ENCODE data around the gene TMEM185A. TPM values are rescaled to one million over a fixed set of nuclear protein-coding genes. Genes with fewer than 3 reads are reported as not detected.

TMEM185A gene
- total RNA-seq, 1 donor from 2014 or later: 32.5 TPM

DNA sequence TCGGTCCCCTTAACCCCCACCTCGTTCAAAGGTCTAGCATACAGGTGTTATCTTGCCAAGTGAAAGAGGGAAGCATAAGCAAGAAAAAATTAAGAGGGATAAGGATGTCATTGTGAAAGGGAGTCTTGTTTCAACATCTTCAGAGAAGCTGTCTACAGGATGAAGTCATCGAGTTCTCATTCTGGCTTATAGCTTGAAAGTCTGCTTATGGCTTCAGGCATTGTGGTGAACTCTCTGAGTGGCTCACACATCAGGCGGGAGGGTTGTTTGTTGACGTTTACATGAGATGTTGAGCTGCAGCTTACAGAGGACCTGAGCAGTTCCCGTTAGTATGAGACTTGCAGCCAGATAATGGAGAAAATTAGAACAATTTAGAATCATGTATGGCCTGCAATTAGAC lies 60.9 kb downstream of the TMEM185A start:
- H3K4me3 ChIP-seq (ENCODE audit: insufficient read depth, low read depth, low read length): no peak overlapping the region
- H3K27me3 ChIP-seq (ENCODE audit: insufficient read depth, low read length): no peaks in the 10 kb centered on the region

DNA sequence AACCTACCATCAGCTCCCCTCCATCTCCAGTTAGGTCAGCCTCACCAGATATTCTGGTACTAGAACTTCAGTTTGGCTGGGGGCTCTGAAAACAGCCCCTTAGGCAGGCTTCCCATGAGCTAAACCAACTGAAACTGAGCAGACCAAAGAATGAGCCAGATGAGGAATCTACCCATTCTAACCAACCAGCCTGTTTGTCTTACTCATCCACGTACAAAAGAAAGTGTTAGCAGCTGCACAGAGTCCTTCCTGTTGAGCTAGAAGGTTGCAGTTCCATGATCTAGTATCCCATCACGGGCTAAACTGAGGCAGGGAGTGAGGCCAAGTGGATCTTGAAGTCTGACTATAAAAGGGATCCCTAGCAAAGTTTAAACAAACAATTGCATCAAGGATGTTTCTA lies 61.8 kb downstream of the TMEM185A start:
- Mint-ChIP-seq H3K4me1 (ENCODE audit: low read depth, unreplicated experiment) (peaks cover 10% of the 10 kb centered on the region), H3K36me3 (ENCODE audit: low read depth, unreplicated experiment) (no peaks in the 10 kb centered on the region), H3K27me3 (ENCODE audit: low read depth, unreplicated experiment) (no peaks in the 10 kb centered on the region), H3K9me3 (ENCODE audit: unreplicated experiment) (no peaks in the 10 kb centered on the region), H3K4me3 (ENCODE audit: unreplicated experiment) (no peak overlapping the region), H3K27ac (ENCODE audit: unreplicated experiment) (no peak overlapping the region)
- H3K79me2 ChIP-seq (ENCODE audit: insufficient read depth, low read length): no peaks in the 10 kb centered on the region
- no peak overlapping the region for H3K27ac ChIP-seq (ENCODE audit: low read depth, low read length)
- H3K27me3 ChIP-seq (ENCODE audit: insufficient read depth, low read length): no peaks in the 10 kb centered on the region
- no peak overlapping the region for H3K4me3 ChIP-seq (ENCODE audit: insufficient read depth, low read depth, low read length)
- FAIRE-seq (peak; percentile 94), DNase-seq (ENCODE audit: low read depth) (no peak)
- no peaks in the 10 kb centered on the region for H3K9me3 ChIP-seq (ENCODE audit: insufficient read depth, low read depth, low read length)
- H3K4me2 ChIP-seq (ENCODE audit: low read length): no peak overlapping the region
- H2AFZ ChIP-seq (ENCODE audit: low read depth, low read length): no peak overlapping the region
- no peaks in the 10 kb centered on the region for H3K36me3 ChIP-seq (ENCODE audit: insufficient read depth, low read length)
- no peaks in the 10 kb centered on the region for H4K20me1 ChIP-seq (ENCODE audit: insufficient read depth, low read length)
- TF ChIP-seq EZH2 (IDR thresholded peaks at IDR 0.05; ENCODE audit: insufficient read depth, low read length): no peak
- TF ChIP-seq, protein P1, sequence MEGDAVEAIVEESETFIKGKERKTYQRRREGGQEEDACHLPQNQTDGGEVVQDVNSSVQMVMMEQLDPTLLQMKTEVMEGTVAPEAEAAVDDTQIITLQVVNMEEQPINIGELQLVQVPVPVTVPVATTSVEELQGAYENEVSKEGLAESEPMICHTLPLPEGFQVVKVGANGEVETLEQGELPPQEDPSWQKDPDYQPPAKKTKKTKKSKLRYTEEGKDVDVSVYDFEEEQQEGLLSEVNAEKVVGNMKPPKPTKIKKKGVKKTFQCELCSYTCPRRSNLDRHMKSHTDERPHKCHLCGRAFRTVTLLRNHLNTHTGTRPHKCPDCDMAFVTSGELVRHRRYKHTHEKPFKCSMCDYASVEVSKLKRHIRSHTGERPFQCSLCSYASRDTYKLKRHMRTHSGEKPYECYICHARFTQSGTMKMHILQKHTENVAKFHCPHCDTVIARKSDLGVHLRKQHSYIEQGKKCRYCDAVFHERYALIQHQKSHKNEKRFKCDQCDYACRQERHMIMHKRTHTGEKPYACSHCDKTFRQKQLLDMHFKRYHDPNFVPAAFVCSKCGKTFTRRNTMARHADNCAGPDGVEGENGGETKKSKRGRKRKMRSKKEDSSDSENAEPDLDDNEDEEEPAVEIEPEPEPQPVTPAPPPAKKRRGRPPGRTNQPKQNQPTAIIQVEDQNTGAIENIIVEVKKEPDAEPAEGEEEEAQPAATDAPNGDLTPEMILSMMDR (IDR thresholded peaks at IDR 0.05; ENCODE audit: insufficient read depth, low read depth, low read length): no peak
- no peaks in the 10 kb centered on the region for H3K4me1 ChIP-seq (ENCODE audit: insufficient read depth, low read length)
- no peak overlapping the region for H3K9ac ChIP-seq (ENCODE audit: low read length)

More for the DNA sequence above, 60.9 kb downstream of the TMEM185A start:
- TF ChIP-seq, protein P1 (IDR thresholded peaks at IDR 0.05; ENCODE audit: insufficient read depth, low read depth, low read length): no peak
- TF ChIP-seq EZH2 (IDR thresholded peaks at IDR 0.05; ENCODE audit: insufficient read depth, low read length): no peak
- Mint-ChIP-seq H3K27ac (ENCODE audit: unreplicated experiment) (no peak overlapping the region), H3K36me3 (ENCODE audit: low read depth, unreplicated experiment) (no peaks in the 10 kb centered on the region), H3K27me3 (ENCODE audit: low read depth, unreplicated experiment) (no peaks in the 10 kb centered on the region), H3K4me3 (ENCODE audit: unreplicated experiment) (no peak overlapping the region), H3K4me1 (ENCODE audit: low read depth, unreplicated experiment) (peaks cover 10% of the 10 kb centered on the region), H3K9me3 (ENCODE audit: unreplicated experiment) (no peaks in the 10 kb centered on the region)
- H3K27ac ChIP-seq (ENCODE audit: low read depth, low read length): no peak overlapping the region
- H3K79me2 ChIP-seq (ENCODE audit: insufficient read depth, low read length): no peaks in the 10 kb centered on the region
- FAIRE-seq (no peak), DNase-seq (ENCODE audit: low read depth) (peak; percentile 33)
- no peak overlapping the region for H3K4me2 ChIP-seq (ENCODE audit: low read length)
- no peaks in the 10 kb centered on the region for H3K36me3 ChIP-seq (ENCODE audit: insufficient read depth, low read length)
- H2AFZ ChIP-seq (ENCODE audit: low read depth, low read length): no peak overlapping the region
- no peaks in the 10 kb centered on the region for H3K9me3 ChIP-seq (ENCODE audit: insufficient read depth, low read depth, low read length)
- H4K20me1 ChIP-seq (ENCODE audit: insufficient read depth, low read length): no peaks in the 10 kb centered on the region
- H3K4me1 ChIP-seq (ENCODE audit: insufficient read depth, low read length): no peaks in the 10 kb centered on the region
- H3K9ac ChIP-seq (ENCODE audit: low read length): no peak overlapping the region

DNA sequence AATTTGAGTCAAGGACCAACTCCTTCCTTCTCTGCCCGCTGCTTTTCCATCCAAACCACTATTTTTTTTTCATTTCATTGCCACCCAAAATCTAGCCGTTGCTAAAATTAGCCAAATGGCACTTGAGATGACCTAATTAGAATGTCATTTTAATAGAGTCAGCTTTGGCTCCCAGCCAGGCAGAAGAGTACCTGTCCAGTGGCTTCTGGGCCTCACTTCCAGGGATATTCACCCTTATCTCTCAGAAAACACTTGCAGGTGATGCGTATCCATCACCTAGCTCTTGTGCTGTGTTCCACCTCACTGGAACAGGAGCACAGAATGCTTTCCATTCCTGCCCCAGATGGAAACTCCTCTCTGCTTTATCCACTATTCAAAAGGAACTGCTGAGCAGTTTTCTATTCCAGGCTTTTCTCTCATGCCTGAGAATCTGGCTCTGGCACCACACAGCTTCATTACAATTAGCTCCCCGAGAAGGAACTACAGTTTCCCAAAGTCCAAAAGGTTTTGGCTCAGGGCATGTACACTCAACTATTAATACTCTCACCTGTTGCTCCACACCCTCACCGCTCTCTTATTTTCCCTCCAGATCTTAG lies 62.8 kb downstream of the TMEM185A start:
- no peak overlapping the region for H3K27ac Mint-ChIP-seq (ENCODE audit: unreplicated experiment)
- Histone ChIP-seq H3K4me2 (ENCODE audit: low read length) (no peak overlapping the region), H3K27me3 (ENCODE audit: insufficient read depth, low read length) (no peaks in the 10 kb centered on the region), H3K9me3 (ENCODE audit: insufficient read depth, low read depth, low read length) (no peaks in the 10 kb centered on the region), H3K4me3 (ENCODE audit: insufficient read depth, low read depth, low read length) (no peak overlapping the region), H3K36me3 (ENCODE audit: insufficient read depth, low read length) (no peaks in the 10 kb centered on the region), H2AFZ (ENCODE audit: low read depth, low read length) (no peak overlapping the region), H3K79me2 (ENCODE audit: insufficient read depth, low read length) (no peaks in the 10 kb centered on the region), H4K20me1 (ENCODE audit: insufficient read depth, low read length) (no peaks in the 10 kb centered on the region), H3K4me1 (ENCODE audit: insufficient read depth, low read length) (no peaks in the 10 kb centered on the region), H3K27ac (ENCODE audit: low read depth, low read length) (no peak overlapping the region), H3K9ac (ENCODE audit: low read length) (no peak overlapping the region)
- H3K4me1 Mint-ChIP-seq (ENCODE audit: low read depth, unreplicated experiment): peaks cover 10% of the 10 kb centered on the region
- DNase-seq (ENCODE audit: low read depth) (no peak), FAIRE-seq (peak; percentile 71)
- H3K36me3 Mint-ChIP-seq (ENCODE audit: low read depth, unreplicated experiment): no peaks in the 10 kb centered on the region
- no peak overlapping the region for H3K4me3 Mint-ChIP-seq (ENCODE audit: unreplicated experiment)
- no peaks in the 10 kb centered on the region for H3K27me3 Mint-ChIP-seq (ENCODE audit: low read depth, unreplicated experiment)
- TF ChIP-seq, protein P1 (IDR thresholded peaks at IDR 0.05; ENCODE audit: insufficient read depth, low read depth, low read length): no peak
- no peak for TF ChIP-seq EZH2 (IDR thresholded peaks at IDR 0.05; ENCODE audit: insufficient read depth, low read length)
- no peaks in the 10 kb centered on the region for H3K9me3 Mint-ChIP-seq (ENCODE audit: unreplicated experiment)
